ENCODE data around the gene POC1A. TPM values are rescaled to one million over a fixed set of nuclear protein-coding genes. Genes with fewer than 3 reads are reported as not detected.

Gene POC1A
- total RNA-seq, 1 experiment from 2014 or later: 16.1 TPM

GRCh38 chr3:52140000-52140399 is 14.2 kb downstream of the POC1A start:
- POLR2A ChIA-PET (ENCODE audit: low non-redundant PET): no interaction called here

GRCh38 chr3:52137311-52137710 is 16.9 kb downstream of the POC1A start:
- CTCF ChIA-PET: no interaction called here
- POLR2A ChIA-PET (ENCODE audit: low non-redundant PET): no interaction called here
- Histone ChIP-seq H3K9me3 (ENCODE audit: low read depth, low read length, poor library complexity, severe bottlenecking) (no peaks in the 10 kb centered on the region), H3K36me3 (ENCODE audit: insufficient read depth, low read length, poor library complexity, severe bottlenecking) (no peaks in the 10 kb centered on the region), H3K4me1 (ENCODE audit: insufficient read depth, low read length, poor library complexity, severe bottlenecking) (no peaks in the 10 kb centered on the region), H3K27me3 (replicated peaks; ENCODE audit: insufficient read depth, low read depth, low read length, poor library complexity) (no peaks in the 10 kb centered on the region), H3K27ac (ENCODE audit: low read depth, low read length, poor library complexity, severe bottlenecking) (no peak overlapping the region), H3K4me3 (ENCODE audit: low read depth, low read length, poor library complexity, severe bottlenecking) (no peak overlapping the region)
- intact Hi-C loops (cut with micrococcal nuclease; ENCODE audit: unreplicated experiment): no loop called here
- no peak for DNase-seq (ENCODE audit: low spot score)
- TF ChIP-seq EZH2 (IDR thresholded peaks at IDR 0.05; ENCODE audit: borderline replicate concordance, low read depth, low read length, poor library complexity, severe bottlenecking): no peak
- TF ChIP-seq CTCF (conservative IDR thresholded peaks at IDR 0.05; ENCODE audit: low read depth, low read length): no peak
- BruUV-seq (replicated peaks): no TSS peak

More at GRCh38 chr3:52140000-52140399, 14.2 kb downstream of the POC1A start:
- no peaks in the 10 kb centered on the region for H3K9me3 ChIP-seq (ENCODE audit: low read depth, low read length, poor library complexity, severe bottlenecking)
- no peaks in the 10 kb centered on the region for H3K4me1 ChIP-seq (ENCODE audit: insufficient read depth, low read length, poor library complexity, severe bottlenecking)
- H3K27me3 ChIP-seq (replicated peaks; ENCODE audit: insufficient read depth, low read depth, low read length, poor library complexity): no peaks in the 10 kb centered on the region
- H3K4me3 ChIP-seq (ENCODE audit: low read depth, low read length, poor library complexity, severe bottlenecking): no peak overlapping the region
- no peak overlapping the region for H3K27ac ChIP-seq (ENCODE audit: low read depth, low read length, poor library complexity, severe bottlenecking)
- TF ChIP-seq CTCF (conservative IDR thresholded peaks at IDR 0.05; ENCODE audit: low read depth, low read length) (no peak), EZH2 (IDR thresholded peaks at IDR 0.05; ENCODE audit: borderline replicate concordance, low read depth, low read length, poor library complexity, severe bottlenecking) (no peak)
- CTCF ChIA-PET: no interaction called here
- BruUV-seq (replicated peaks): no TSS peak
- H3K36me3 ChIP-seq (ENCODE audit: insufficient read depth, low read length, poor library complexity, severe bottlenecking): no peaks in the 10 kb centered on the region
- DNase-seq (ENCODE audit: low spot score): no peak
- intact Hi-C loops (cut with micrococcal nuclease; ENCODE audit: unreplicated experiment): no loop called here

- no peaks in the 10 kb centered on the region for H3K27me3 ChIP-seq (replicated peaks; ENCODE audit: insufficient read depth, low read depth, low read length, poor library complexity)
- ChIA-PET POLR2A (ENCODE audit: low non-redundant PET) (interaction anchor here (0.6 kb wide), 1 partner anchor 342 kb away, joined by 3 read pairs; no protein-coding TSS in a partner anchor), CTCF (no interaction called here)
- H3K27ac ChIP-seq (ENCODE audit: low read depth, low read length, poor library complexity, severe bottlenecking): no peak overlapping the region
- no peak for DNase-seq (ENCODE audit: low spot score)
- BruUV-seq (replicated peaks): no TSS peak
- H3K36me3 ChIP-seq (ENCODE audit: insufficient read depth, low read length, poor library complexity, severe bottlenecking): no peaks in the 10 kb centered on the region
- TF ChIP-seq CTCF (conservative IDR thresholded peaks at IDR 0.05; ENCODE audit: low read depth, low read length) (no peak), EZH2 (IDR thresholded peaks at IDR 0.05; ENCODE audit: borderline replicate concordance, low read depth, low read length, poor library complexity, severe bottlenecking) (no peak)
- no peaks in the 10 kb centered on the region for H3K4me1 ChIP-seq (ENCODE audit: insufficient read depth, low read length, poor library complexity, severe bottlenecking)
- intact Hi-C loops (cut with micrococcal nuclease; ENCODE audit: unreplicated experiment): no loop called here
- H3K9me3 ChIP-seq (ENCODE audit: low read depth, low read length, poor library complexity, severe bottlenecking): no peaks in the 10 kb centered on the region
- no peak overlapping the region for H3K4me3 ChIP-seq (ENCODE audit: low read depth, low read length, poor library complexity, severe bottlenecking)
Measured at GRCh38 chr3:52136513-52136912, 17.7 kb downstream of the POC1A start.

Data from A673 (cell line).